IPS-NIHi7 (cell line): ENCODE data around the gene NET1.
A peak's percentile ranks its signal among the peaks of the same experiment; 100 is the strongest.

Source experiments
- DNase-seq: peaks from one replicate; pipeline ENCODE4 v3.0.0; 2012; ENCODE audit warnings: mixed read lengths; ENCODE audit errors: extremely low spot score

Gene NET1

DNA sequence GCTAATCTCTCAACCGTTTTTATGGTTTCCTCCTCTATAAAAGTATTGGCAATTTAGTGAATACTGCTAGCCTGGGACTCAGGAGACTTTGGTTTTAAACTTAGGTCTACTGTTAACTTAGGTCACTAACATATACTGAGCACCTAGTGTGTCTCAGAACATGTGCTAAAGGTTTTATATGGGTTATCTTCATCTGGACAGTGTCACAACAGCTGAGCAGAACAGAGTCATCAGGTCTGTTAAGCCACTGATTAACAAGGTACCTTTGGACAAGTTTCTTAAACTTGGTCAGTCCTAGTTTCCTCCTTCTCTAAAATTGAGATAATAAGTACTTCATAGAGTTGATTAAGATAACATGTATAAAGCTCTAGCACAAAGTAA lies 30.6 kb downstream of the NET1 start:
- DNase-seq = no peak

DNA sequence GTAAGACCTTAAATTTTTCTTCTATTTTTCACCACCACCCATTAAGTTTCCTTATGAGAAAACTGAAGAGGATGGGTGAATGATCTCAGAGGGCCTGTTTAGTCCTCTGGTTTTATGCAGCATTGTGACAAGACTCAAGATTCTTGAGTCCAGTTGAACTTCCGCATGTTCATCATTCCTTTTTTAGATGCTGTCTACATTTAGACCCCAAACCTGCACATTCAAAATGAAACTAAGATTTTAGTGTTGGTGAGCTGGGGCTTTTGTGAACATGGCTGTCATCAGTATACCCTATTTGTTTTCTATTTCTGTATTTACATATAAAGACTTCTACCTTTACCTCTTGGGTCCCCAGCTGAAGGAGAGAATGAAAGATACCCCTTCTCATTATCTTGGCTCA lies 31.1 kb downstream of the NET1 start:
- DNase-seq = no peak

DNA sequence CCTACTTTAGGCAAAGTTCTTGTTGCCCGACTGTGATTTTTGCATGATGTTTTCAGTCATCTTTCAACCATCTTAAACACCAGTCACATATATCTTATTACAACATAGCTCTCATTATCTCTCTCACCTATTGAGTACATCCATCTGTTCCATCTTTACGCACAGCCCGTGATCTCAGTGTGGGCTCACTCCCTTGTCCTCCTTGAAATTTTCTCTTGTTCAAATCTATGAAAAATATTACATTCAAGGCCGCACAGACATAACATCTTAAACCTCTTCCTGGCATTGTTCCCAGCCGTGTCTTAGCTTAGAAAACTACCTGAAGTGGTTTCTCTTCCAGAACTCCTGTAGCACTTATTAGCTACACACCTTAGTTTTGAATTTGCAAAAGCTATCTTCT lies 32.6 kb downstream of the NET1 start:
- no peak for DNase-seq

DNA sequence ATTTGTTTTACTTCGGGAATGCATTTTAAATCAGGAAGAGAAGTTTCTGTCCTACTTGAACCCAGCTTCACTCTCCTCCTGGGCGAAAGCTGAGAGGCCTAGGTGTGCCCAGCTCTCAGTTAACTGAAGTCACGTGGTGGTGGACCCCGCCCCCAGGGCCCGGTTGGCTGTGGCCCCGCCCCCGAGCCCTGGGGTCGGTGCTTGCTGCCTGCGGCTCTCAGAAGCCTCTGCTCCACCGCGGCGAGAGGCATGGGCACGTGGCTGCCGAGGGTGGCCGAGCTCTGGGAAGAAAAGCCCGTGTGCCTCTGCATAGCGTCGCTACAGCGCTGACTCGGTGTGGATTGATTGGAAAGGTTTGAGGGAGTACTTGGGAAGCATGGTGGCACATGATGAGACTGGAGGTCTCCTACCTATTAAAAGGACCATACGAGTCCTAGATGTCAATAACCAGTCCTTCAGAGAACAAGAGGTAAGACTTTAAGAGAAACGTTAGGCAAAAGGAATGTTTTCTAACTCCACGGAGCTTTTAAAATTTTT lies 34.1 kb downstream of the NET1 start:
- DNase-seq = peak; percentile 97

DNA sequence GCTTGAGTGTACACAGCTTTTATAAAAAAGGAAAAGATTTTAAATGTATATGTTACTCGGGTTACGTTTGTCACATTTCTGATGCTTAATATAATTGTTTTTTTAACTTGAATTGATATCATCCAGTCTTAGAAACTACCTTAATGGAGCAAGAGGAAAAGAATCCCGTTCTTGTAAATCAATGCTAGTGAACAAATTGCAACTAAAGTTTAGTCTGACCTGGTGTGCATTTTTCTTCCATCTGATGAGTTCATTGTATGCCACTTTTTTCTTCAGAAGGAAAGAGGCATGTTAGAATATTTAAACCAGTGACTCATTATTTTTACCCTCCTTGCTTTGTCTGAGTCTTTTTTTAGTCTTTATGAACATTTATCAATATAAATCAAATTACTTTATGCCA lies 34.7 kb downstream of the NET1 start:
- DNase-seq = no peak

DNA sequence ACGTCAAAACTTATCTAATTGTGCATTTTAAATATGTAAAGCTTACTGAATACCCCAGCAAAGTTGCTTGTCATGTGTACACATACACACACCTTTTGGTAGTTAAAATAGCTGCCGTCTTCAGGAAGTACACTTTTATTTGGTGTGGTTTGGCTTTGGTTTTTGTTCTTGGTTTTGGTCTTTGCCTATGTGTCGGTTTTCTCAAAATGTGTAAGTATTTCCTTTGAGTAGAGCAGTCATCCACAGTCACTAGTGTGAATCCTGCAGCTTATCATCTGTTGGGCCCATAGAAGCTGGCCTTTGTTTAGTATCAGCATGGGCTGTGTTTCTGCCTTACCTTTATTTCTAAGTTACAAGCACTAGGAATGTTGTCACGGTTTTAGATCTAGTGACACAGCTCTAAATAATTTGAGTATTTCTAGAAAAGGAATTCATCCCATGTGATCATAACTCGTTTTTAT lies 35.3 kb downstream of the NET1 start:
- no peak for DNase-seq

DNA sequence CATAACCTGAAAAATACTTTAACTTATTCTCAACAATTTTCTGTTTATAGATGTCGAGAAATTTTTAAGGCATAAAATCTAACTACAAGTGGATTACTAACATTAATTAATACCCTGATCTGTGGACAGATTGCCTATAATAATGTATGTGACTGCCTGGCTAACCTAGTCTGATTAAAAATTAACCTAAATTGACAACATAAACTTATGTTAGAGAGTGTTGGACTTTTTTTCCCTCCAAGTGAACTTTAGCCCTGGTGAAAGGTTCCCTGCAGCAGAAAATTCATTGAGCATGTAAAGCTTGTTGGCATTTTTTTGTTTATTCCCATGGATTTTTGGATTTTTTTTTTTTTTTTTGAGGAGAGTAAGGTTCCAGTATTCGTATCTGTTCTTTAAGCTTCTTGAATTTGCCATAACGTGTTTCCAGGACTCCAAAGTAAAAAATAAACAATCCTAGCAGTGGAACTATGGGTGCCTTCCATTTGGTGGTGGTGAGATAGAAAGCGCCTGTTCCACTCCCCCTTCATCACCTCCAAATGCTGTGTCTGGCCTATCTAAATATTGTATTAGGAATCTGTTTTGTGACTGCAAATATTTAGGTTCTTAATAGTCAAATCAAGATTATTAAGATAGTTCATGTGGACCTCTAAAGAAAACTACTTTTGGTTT lies 36.1 kb downstream of the NET1 start:
- no peak for DNase-seq

DNA sequence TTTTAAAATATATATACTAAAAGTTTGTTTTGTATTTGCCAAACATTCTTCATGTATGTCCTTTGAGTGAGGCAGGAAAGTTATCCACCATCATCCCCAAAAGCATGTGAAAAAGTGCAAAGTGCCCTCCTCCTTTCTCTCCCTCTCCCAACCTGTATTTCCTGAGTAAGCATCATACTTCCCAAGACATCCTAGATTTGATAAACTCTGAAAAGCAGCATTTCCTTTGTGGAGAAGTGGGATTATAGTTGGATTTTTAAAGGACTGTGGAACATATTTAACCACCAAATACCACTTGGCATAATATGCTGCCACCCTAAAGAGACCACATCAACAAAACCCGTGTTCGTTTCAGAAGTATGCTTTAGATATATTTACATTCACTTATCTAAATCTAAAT lies 36.9 kb downstream of the NET1 start:
- no peak for DNase-seq

DNA sequence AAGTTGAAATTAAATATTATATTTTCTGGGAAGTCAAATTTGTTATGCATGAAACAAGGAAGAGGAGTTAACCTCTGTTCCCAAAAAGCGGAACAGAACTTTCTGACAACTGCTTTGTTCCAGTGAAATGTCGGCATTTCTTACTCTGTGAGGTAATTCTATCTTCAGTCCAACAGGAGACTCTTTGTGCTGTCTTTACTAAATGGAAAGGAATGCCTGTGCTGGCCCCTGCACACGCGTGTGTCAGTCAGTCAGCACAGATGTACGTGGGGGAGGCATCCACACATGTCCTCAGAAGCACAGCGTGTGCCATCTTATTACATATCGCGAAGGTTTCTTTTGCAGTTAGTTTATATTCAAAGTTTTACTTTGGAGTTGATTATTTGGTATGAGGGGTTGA lies 37.5 kb downstream of the NET1 start:
- no peak for DNase-seq

DNA sequence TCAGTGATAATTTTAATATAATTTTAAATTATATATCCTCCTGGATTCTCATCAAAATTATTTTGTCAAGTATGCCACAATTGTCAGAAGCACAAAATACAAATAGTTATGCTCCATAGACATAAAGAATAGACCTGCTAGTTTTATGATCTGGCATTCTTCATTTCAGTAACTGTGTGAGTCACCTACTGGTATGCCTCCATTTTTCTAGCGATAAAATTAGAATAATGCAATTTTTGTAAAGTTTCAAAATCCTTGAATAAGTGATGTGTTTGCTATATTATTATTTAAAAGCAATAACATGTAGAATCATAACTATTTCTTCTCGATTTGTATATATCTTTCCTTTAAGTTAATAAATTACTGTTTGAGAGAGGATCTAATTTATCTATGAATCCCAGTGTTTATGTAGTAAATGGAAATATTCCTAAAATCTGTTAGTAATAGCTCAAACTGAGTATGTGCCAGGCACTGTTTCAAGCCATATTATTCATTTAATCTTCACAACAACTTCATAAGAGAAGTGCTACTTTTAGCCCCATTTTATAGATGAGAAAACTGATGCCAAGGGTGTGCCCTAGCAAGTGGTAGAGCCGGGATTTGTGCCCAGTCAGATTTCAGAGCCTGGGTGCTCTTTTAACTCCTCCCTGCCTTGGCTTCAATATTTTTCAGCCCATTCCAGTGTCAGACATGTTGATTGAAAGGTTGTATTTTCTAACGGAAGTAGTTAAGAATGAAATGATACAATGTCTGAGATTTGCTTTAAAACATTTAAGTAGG lies 38.4 kb downstream of the NET1 start:
- no peak for DNase-seq

DNA sequence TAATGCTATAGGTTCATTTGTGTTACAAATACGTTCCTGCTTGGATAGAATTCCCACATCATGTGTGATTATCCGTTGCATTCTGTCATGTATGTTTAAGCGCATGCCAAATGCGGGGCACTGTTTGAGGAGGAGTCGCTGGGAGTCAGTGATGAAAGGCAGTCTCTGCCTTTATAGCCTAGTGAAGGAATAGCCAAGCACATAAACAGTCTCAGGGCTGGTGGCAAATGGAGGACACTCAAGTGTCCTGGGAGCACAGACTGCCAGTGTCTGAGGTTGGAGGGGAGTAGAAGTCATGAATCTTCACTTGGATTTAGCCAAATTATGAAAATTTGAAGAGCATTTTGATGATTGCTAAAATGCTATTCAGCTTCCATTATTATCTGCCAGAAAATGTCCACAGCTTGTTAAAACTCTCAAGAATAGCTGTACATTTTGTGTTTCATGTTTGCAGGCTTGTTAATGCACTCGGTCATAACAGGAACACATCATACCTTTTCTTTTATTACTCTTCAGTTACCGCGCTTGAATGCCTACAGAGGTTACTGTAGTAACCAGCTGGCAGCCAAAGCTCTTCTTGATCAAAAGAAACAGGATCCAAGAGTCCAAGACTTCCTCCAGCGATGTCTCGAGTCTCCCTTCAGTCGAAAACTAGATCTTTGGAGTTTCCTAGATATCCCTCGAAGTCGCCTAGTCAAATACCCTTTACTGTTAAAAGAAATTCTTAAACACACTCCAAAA lies 41.6 kb downstream of the NET1 start:
- DNase-seq = no peak

DNA sequence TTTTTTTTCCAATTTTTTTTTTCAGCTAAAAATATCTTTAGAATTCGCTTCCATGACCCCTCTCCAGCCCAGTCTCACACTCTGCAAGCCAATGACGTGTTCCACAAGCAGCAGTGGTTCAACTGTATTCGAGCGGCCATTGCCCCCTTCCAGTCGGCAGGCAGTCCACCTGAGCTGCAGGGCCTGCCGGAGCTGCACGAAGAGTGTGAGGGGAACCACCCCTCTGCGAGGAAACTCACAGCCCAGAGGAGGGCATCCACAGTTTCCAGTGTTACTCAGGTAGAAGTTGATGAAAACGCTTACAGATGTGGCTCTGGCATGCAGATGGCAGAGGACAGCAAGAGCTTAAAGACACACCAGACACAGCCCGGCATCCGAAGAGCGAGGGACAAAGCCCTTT lies 44.2 kb downstream of the NET1 start:
- DNase-seq = no peak

DNA sequence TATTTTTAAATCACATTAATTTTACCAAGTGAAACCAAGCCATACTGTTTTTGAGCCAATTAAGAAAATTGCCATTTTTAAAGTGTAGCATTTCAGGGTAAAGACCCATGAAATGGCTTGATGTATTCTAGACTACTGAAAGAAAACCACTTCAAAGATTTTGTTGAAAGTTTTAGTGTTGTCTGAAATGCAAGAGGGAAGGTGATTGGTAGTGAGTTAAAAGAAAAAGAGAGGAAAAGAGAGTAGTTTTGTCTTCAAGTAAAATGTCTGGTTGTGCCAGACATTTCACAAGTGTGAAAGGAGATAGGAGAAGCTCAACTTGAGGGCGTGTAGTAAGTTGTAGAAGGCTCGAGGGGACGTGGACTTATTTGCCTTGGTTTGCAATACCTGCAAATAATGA lies 45.4 kb downstream of the NET1 start:
- DNase-seq = no peak

DNA sequence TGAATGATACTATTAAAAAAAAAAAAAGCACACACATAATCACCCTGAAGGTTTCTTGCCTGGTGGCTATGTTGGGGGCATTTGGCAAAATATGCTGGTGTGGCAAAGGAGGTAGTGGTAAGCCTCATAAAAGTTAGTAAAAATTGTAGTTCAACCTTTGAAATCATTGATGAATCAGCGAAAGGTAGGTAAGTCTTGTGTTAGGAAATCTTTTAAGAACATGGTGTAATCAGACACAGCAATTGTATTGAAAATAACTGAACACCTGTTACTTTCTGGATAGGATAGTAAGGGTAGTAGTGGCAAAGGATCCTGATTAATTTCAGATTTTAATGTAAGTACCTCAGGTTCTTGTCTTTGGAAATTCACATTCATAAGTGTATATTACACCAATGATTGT lies 46.1 kb downstream of the NET1 start:
- DNase-seq = no peak

DNA sequence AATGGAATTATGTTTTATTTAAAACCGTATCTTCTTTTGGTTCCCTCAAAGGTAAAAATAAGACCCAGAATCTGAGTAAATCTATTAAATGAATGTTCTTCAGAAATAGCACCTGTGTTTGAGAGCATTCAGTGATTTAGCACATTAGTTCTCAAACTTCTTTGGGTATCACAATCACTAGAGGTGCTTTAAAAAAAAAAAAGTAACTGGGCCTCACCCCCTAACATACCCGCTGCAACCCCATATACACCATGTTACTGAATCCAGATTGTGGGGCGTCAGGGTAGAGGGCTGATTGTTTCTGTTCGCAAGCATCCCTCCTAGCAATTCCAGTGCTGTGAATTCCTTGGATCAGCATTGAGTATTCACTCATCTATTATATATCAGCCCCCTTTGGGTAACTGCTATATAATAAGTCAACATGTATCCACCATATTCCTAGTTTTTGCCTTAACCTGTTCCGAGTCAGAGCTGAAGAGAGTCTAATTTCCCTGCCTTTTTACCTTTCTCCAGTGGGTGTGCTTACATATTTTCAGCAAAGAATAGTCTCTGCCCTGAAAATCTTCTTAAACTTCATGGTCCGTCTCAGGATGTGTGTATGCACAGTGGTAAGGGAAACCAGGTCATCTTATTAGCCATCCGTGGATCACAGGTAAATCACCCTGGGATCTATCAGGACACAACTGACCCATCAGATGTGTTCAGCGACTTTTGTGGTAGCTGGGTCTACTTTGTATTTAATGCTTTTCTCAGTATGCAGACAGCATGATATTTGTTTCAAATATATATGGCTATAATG lies 46.8 kb downstream of the NET1 start:
- no peak for DNase-seq

DNA sequence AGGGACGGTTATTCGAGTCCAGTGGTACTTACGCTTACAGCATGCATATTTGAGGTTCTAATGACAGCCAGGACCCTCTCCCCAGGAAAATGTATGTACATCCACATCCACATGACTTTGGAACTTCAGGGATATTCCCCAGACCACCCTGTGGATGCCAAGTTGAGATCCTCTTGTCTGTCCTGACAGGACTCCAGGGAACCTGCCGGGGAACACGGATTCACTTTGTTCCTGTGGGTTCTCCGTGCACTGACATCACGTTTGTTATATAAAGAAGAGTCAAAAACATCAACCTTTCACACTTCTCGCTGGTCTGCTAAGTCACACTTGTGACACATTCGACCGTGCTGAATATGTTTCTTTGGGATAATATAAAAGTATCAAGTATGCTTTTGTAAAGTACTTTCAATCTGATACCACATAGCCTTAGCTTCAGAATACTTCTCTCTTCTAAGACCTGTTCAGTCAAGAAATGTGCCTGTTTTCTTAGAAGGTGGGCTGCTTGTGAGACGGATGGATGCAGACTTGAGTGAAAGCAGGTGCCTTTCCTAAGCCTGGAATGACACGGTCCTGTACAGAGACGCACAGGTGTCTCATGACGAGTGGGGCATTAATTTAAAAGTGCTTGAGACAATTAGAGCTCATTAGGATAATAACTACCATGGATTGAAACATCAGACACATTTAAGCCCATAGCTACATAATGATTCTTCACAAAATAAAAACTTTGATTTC lies 48.3 kb downstream of the NET1 start:
- no peak for DNase-seq

DNA sequence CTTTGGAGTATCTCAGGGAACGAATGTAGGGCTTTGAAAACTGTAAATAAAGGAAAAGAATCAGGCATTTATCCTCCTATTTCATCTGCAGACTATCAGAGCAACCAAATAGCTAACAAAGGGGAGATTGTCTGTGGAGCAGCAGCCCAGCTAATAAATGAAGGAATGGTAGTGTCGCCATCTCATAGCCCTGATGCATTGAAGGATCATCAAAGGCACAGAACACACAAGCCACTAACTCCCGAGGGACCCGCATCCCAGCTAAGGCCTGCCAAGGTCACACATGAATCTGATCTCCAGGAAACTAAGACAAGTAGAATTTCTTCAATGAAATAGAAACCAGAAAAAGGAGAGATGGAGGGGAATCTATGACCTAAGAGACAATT lies 48.8 kb downstream of the NET1 start:
- DNase-seq = no peak

DNA sequence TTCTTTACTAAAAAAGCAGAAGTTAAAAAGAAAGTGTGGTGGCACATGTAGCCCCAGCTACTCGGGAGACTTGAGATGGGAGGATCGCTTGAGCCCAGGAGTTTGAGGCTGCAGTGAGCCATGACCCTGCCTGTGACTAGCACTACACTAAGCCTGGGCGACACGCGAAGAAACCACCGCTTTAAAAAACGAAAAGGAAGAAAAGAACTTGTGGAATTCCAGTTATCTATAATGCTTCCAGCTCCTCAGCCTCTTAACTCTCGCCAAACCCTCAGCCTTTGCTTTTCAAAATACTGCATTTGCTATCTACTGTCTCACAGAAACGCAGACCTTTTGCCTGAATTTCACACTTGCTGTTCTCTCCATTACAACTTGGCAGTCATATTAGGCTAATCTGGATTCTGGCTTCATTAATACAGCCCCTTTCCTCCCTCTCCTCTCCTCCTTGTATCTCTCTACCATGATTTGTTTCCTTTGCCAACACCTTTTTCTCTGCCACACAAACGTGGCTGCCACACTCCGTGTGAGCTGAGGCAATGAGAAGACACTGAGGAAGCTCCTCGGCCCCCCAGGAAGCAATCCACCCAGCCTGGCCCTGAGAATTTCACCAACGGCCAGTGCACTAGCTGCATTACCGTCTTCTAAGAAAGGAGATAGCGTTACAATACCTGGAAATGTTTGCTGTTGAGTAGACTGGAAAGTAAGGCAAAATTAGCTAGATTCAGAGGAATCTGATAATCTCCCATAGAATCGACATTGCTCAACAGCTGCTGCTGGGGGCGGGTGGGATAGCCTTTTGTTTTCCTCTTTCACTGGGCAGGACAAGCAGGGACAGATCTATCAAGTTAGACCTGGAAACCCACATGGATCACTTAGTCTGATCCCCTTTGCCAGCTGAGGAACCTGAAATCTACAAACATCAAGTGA lies 49.8 kb downstream of the NET1 start:
- DNase-seq = no peak

DNA sequence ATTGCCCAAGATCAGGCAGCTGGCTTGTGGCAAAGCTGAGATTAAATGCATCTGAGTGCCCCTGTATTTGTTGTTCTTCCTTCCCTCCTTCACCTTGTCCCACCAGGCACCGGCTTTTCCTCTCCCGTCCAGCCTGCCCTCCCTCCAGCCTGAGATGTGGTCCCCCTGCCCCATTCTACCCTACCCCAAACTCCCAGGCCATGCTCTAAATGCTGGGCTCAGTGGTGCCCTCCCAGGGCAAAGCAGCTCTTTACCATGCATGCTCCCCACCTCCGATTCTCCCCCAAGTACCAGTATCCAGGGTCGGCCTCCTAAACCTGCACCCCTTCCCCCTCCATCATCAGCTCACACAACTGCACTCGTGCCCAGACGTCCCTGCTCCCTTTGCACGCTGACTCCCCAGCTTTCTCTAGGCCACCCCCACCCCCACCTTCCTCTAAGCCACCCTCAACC lies 50.5 kb downstream of the NET1 start:
- no peak for DNase-seq

DNA sequence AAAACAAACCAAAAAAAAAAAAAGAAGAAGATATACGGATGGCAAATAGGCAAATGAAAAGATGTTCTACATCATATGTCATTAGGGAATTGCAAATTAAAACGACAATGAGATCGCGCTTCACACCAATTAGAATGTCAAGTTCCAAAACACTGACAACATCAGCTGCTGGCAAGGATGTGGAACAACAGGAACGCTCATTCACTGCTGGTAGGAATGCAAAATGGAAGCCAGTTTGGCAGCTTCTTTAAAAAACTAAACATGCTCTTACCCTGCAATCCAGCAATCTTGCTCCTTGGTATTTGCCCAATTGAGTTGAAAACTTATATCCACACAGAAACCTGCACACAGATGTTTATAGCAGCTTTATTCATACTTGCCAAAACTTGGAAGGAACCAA lies 52.2 kb downstream of the NET1 start:
- DNase-seq = no peak
